K562 (cell line): ENCODE results near the gene FOCAD. TPM values are rescaled to one million over a fixed set of nuclear protein-coding genes. Genes with fewer than 3 reads are reported as not detected.

Source experiments
- EGR1 ChIP-seq: fragments of 450-650 bp; conservative IDR thresholded peaks from 2 replicates; pipeline ENCODE4 v1.6.1; 2017; ENCODE audit warnings: mild to moderate bottlenecking
- HDAC6 ChIP-seq: IDR thresholded peaks from 2 replicates; pipeline ENCODE4 v1.6.1; 2012; ENCODE audit warnings: low read depth, mild to moderate bottlenecking, control low read depth, inconsistent platforms, low read length, moderate library complexity
- TEAD1 ChIP-seq, 2 experiments: fragments of 450-650 bp in 1 of 2; sonication (generic) in 1 of 2; formaldehyde crosslinking; IDR thresholded peaks; 2 replicates each; pipeline versions ENCODE4 v1.4.0 to v1.8.0; 2020 to 2022; ENCODE audit warnings: mild to moderate bottlenecking in 2 of 2, missing genetic modification reagents in 1 of 2
- polyA plus RNA-seq, 8 experiments: library from polyadenylated mRNA; depleted of rRNA in 4 of 8; stranded (reverse) in 5 of 8; unstranded in 3 of 8; fragments of >200 nt; fragmentation: Nextera tagmentation in 2 of 8; fragmentation: Illumina TruSeq in 1 of 8; extraction: Ambion mirVana in 2 of 8; extraction: Trizol in 1 of 8; gene quantifications; 2 replicates each; pipeline versions ENCODE4 v1.2.1 to v1.2.3, GENCODE V29; 2011 to 2014; ENCODE audit warnings: inconsistent platforms in 1 of 8, missing spikeins in 1 of 8
- total RNA-seq, 7 experiments: library from RNA; depleted of rRNA in 6 of 7; stranded (reverse); fragments of >200 nt in 6 of 7; fragmentation: Illumina TruSeq in 2 of 7; extraction: Trizol in 2 of 7; gene quantifications; 2 replicates each; pipeline versions ENCODE4 v1.2.1 to v1.2.3, GENCODE V29; 2011 to 2021; ENCODE audit warnings: low replicate concordance in 1 of 7
- TF ChIP-seq, protein P1 (sequence below): fragments of 200-600 bp; sonication (generic); IDR thresholded peaks from one replicate; pipeline ENCODE4 v1.6.1; 2012; ENCODE audit warnings: mild to moderate bottlenecking, low read depth, low read length, inconsistent platforms

FOCAD gene
- total and polyA plus RNA-seq, 9 of the 15 experiments (the other 6 are each of a cell fraction or from before 2014, with no cell fraction given), result 0.13 to 2.4 (median 1.6) TPM

DNA sequence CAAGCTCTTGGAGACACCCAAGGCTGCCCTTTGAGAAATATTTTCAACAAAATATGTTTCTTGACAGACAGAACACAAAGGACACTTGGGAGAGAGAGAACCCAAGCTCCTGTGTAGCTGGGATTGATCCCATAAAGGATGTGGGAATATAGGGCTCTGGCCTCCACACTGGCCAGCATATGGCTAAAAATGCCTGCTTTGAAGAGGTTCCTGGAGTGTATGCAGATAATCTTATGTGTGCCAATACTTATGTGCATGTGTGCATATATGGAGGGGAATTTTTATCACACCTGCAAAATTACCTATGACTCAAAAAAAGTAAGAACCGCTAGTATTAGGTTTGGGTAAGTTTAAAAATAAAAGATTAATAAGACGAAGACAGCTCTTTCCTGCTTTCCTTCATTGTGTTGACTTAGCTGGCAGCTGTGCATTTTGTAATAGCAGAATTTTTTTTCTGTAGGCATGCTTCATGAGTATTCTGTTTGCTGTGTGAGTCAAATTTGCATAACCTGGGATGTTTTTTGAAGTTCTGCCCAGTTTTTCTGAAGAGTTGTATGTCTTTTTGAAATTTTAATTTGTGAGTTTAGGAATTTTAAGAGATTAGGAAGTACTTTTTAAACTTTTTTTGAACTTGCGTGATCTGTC, 304.7 kb downstream of the FOCAD start (continued):
- TF ChIP-seq, protein P1, sequence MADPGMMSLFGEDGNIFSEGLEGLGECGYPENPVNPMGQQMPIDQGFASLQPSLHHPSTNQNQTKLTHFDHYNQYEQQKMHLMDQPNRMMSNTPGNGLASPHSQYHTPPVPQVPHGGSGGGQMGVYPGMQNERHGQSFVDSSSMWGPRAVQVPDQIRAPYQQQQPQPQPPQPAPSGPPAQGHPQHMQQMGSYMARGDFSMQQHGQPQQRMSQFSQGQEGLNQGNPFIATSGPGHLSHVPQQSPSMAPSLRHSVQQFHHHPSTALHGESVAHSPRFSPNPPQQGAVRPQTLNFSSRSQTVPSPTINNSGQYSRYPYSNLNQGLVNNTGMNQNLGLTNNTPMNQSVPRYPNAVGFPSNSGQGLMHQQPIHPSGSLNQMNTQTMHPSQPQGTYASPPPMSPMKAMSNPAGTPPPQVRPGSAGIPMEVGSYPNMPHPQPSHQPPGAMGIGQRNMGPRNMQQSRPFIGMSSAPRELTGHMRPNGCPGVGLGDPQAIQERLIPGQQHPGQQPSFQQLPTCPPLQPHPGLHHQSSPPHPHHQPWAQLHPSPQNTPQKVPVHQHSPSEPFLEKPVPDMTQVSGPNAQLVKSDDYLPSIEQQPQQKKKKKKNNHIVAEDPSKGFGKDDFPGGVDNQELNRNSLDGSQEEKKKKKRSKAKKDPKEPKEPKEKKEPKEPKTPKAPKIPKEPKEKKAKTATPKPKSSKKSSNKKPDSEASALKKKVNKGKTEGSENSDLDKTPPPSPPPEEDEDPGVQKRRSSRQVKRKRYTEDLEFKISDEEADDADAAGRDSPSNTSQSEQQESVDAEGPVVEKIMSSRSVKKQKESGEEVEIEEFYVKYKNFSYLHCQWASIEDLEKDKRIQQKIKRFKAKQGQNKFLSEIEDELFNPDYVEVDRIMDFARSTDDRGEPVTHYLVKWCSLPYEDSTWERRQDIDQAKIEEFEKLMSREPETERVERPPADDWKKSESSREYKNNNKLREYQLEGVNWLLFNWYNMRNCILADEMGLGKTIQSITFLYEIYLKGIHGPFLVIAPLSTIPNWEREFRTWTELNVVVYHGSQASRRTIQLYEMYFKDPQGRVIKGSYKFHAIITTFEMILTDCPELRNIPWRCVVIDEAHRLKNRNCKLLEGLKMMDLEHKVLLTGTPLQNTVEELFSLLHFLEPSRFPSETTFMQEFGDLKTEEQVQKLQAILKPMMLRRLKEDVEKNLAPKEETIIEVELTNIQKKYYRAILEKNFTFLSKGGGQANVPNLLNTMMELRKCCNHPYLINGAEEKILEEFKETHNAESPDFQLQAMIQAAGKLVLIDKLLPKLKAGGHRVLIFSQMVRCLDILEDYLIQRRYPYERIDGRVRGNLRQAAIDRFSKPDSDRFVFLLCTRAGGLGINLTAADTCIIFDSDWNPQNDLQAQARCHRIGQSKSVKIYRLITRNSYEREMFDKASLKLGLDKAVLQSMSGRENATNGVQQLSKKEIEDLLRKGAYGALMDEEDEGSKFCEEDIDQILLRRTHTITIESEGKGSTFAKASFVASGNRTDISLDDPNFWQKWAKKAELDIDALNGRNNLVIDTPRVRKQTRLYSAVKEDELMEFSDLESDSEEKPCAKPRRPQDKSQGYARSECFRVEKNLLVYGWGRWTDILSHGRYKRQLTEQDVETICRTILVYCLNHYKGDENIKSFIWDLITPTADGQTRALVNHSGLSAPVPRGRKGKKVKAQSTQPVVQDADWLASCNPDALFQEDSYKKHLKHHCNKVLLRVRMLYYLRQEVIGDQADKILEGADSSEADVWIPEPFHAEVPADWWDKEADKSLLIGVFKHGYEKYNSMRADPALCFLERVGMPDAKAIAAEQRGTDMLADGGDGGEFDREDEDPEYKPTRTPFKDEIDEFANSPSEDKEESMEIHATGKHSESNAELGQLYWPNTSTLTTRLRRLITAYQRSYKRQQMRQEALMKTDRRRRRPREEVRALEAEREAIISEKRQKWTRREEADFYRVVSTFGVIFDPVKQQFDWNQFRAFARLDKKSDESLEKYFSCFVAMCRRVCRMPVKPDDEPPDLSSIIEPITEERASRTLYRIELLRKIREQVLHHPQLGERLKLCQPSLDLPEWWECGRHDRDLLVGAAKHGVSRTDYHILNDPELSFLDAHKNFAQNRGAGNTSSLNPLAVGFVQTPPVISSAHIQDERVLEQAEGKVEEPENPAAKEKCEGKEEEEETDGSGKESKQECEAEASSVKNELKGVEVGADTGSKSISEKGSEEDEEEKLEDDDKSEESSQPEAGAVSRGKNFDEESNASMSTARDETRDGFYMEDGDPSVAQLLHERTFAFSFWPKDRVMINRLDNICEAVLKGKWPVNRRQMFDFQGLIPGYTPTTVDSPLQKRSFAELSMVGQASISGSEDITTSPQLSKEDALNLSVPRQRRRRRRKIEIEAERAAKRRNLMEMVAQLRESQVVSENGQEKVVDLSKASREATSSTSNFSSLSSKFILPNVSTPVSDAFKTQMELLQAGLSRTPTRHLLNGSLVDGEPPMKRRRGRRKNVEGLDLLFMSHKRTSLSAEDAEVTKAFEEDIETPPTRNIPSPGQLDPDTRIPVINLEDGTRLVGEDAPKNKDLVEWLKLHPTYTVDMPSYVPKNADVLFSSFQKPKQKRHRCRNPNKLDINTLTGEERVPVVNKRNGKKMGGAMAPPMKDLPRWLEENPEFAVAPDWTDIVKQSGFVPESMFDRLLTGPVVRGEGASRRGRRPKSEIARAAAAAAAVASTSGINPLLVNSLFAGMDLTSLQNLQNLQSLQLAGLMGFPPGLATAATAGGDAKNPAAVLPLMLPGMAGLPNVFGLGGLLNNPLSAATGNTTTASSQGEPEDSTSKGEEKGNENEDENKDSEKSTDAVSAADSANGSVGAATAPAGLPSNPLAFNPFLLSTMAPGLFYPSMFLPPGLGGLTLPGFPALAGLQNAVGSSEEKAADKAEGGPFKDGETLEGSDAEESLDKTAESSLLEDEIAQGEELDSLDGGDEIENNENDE, result no peak
- TF ChIP-seq TEAD1 (CRISPR knock-in tag; IDR thresholded peaks at IDR 0.05) (no peak), EGR1 (no peak), HDAC6 (no peak)
